ENCODE data around the gene DEGS1. TPM values are rescaled to one million over a fixed set of nuclear protein-coding genes. Genes with fewer than 3 reads are reported as not detected.

DEGS1 gene
- polyA plus RNA-seq, 1 donor from 2014 or later: 53.7 TPM

- Histone ChIP-seq H3K27ac (ENCODE audit: low read length) (no peak overlapping the region), H3K9me3 (ENCODE audit: low read length) (no peaks in the 10 kb centered on the region), H3K79me2 (replicated peaks; ENCODE audit: insufficient read depth, low read length) (no peaks in the 10 kb centered on the region), H3K27me3 (ENCODE audit: insufficient read depth, low read depth, low read length) (no peaks in the 10 kb centered on the region), H3K9me2 (ENCODE audit: insufficient read depth, low read length) (no peaks in the 10 kb centered on the region), H3K4me3 (ENCODE audit: low read length) (no peak overlapping the region), H3K9ac (ENCODE audit: low read length) (no peak overlapping the region), H3K4me2 (ENCODE audit: low read length) (no peak overlapping the region), H2AFZ (ENCODE audit: low read depth, low read length) (no peak overlapping the region), H4K20me1 (ENCODE audit: insufficient read depth) (no peaks in the 10 kb centered on the region), H3K36me3 (ENCODE audit: insufficient read depth, low read length) (no peaks in the 10 kb centered on the region), H3F3A (ENCODE audit: insufficient read depth, low read length, poor library complexity, severe bottlenecking) (no peaks in the 10 kb centered on the region)
- TF ChIP-seq SMC3 (conservative IDR thresholded peaks at IDR 0.05; ENCODE audit: poor library complexity) (no peak), CTCF (IDR thresholded peaks at IDR 0.05; ENCODE audit: poor library complexity, severe bottlenecking) (no peak), EZH2 (IDR thresholded peaks at IDR 0.05; ENCODE audit: borderline replicate concordance, insufficient read depth, low read length, poor library complexity, severe bottlenecking) (no peak), TAF1 (IDR thresholded peaks at IDR 0.05; ENCODE audit: low read depth) (no peak), MXI1 (conservative IDR thresholded peaks at IDR 0.05; ENCODE audit: poor library complexity, severe bottlenecking) (no peak), EP300 (conservative IDR thresholded peaks at IDR 0.05; ENCODE audit: poor library complexity, severe bottlenecking) (no peak), POLR2AphosphoS5 (IDR thresholded peaks at IDR 0.05) (no peak), RAD21 (conservative IDR thresholded peaks at IDR 0.05) (no peak), REST (IDR thresholded peaks at IDR 0.05; ENCODE audit: borderline replicate concordance) (no peak)
These were observed 18.8 kb downstream of the DEGS1 start for GRCh38 chr1:224201853-224202252.

- Histone ChIP-seq H3K9me3 (ENCODE audit: low read length) (no peaks in the 10 kb centered on the region), H3K4me2 (ENCODE audit: low read length) (no peak overlapping the region), H4K20me1 (ENCODE audit: insufficient read depth) (no peaks in the 10 kb centered on the region), H3K4me3 (ENCODE audit: low read length) (no peak overlapping the region), H3K27me3 (ENCODE audit: insufficient read depth, low read depth, low read length) (no peaks in the 10 kb centered on the region), H3K9me2 (ENCODE audit: insufficient read depth, low read length) (no peaks in the 10 kb centered on the region), H3F3A (ENCODE audit: insufficient read depth, low read length, poor library complexity, severe bottlenecking) (no peaks in the 10 kb centered on the region), H3K79me2 (replicated peaks; ENCODE audit: insufficient read depth, low read length) (no peaks in the 10 kb centered on the region), H3K9ac (ENCODE audit: low read length) (no peak overlapping the region), H3K36me3 (ENCODE audit: insufficient read depth, low read length) (no peaks in the 10 kb centered on the region), H3K27ac (ENCODE audit: low read length) (peak overlapping the region; percentile 20), H2AFZ (ENCODE audit: low read depth, low read length) (no peak overlapping the region)
- TF ChIP-seq CTCF (IDR thresholded peaks at IDR 0.05; ENCODE audit: poor library complexity, severe bottlenecking) (no peak), POLR2AphosphoS5 (IDR thresholded peaks at IDR 0.05) (no peak), EZH2 (IDR thresholded peaks at IDR 0.05; ENCODE audit: borderline replicate concordance, insufficient read depth, low read length, poor library complexity, severe bottlenecking) (no peak), MXI1 (conservative IDR thresholded peaks at IDR 0.05; ENCODE audit: poor library complexity, severe bottlenecking) (no peak)
These were observed 20.4 kb downstream of the DEGS1 start for GRCh38 chr1:224203243-224204016.

Data from neural cell (in vitro differentiated cells).